Activated naive CD4-positive, alpha-beta T cell treated with anti-CD3 and anti-CD28 coated beads, Interleukin-2, amount 50 U/mL, for 72 hours (primary cell): Measurements from ENCODE around the gene CGRRF1. TPM values are rescaled to one million over a fixed set of nuclear protein-coding genes. Genes with fewer than 3 reads are reported as not detected.

Source experiments
- ATAC-seq, 2 donors: fragments of 150-1000 bp; cut with Tn5 transposase; 2 replicates each; pipeline ENCODE4 v1.10.0; 2021; ENCODE audit warnings: mild to moderate bottlenecking in 2 of 2, moderate library complexity in 2 of 2
- DNase-seq, 2 donors: peaks; one replicate each; pipeline ENCODE4 v3.0.0; 2021 to 2022; ENCODE audit warnings: low spot score in 2 of 2
- H3K27ac Mint-ChIP-seq, 2 donors: one replicate each; pipeline ENCODE4 v1.8.0; 2022; ENCODE audit warnings: mild to moderate bottlenecking in 2 of 2, mixed read lengths in 2 of 2
- H3K36me3 Mint-ChIP-seq, 2 donors: one replicate each; pipeline ENCODE4 v1.8.0; 2022; ENCODE audit warnings: mixed read lengths in 2 of 2
- H3K9me3 Mint-ChIP-seq, 2 donors: one replicate each; pipeline ENCODE4 v1.8.0; 2022; ENCODE audit warnings: mixed read lengths in 2 of 2
- total RNA-seq, 2 donors: library from RNA; stranded (reverse); gene quantifications; one replicate each; pipeline ENCODE4 v1.2.3, GENCODE V29; 2022

Gene CGRRF1
- total RNA-seq, 2 donors from 2014 or later = 8.4 to 17.7 TPM

DNA sequence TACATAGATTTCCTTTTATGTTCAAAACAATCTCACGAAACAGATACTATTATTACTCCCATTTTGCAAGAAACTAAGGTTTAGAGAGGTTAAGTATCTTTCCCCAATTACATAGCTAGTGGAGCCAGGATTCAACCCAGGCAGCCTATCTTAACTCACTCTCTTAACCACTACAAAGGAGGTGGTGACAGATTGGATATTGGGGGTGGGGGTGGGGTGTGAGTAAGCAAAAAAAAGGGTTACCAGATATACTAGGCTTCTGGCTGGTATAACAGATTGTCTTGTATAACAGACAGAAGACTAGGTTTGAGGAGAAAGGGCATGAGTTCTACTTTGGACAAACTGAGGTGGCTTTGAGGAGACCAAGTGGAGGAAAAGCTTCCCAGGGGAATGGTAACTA, 23.0 kb upstream of the CGRRF1 start:
- Mint-ChIP-seq H3K9me3 (no peaks in the 10 kb centered on the region), H3K27ac (peak overlapping the region; percentile 90 to 96), H3K36me3 (peaks cover 22 to 24% of the 10 kb centered on the region in 2 donors)
- ATAC-seq = no peak
- no peak for DNase-seq

DNA sequence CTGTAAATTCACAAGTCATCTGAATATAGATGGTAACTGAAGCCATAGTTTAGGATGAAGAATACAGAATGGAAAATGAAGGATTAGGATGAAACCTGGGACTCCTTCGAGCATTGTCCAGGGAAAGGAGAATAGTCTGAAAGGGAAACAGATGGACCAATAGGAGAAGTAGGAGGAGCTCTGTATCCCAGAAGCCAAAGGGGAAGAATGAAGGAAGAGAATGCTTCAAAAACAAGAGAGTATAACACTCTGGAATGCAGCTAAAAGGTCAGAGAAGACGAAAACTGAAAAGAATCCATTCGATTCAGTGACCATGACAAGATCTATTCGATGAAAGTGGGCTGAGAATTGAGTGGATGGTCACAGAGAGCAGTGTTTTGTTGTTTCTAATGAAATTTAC, 21.9 kb upstream of the CGRRF1 start:
- Mint-ChIP-seq H3K36me3 (peaks cover 20 to 23% of the 10 kb centered on the region in 2 donors), H3K27ac (peak overlapping the region; percentile 96 to 97), H3K9me3 (no peaks in the 10 kb centered on the region)
- DNase-seq = no peak
- ATAC-seq = no peak

DNA sequence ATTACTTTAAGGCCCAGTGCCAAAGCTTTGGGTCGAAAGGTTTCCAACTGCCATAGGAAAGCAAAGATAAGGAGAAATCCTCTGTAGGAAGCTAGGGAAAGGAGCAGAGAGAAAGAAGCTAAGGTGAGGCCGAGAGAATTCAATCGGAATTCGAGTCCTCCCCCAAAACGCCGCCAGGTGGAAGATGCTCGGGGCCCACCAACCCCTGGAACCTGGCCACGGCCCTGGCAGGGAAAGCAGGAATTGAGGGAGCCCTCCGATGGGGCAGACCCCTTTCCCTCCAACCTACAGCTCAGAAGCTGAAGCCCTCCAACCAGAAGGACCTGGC, 21.4 kb upstream of the CGRRF1 start:
- Mint-ChIP-seq H3K9me3 (no peaks in the 10 kb centered on the region), H3K36me3 (peaks cover 16 to 19% of the 10 kb centered on the region in 2 donors), H3K27ac (peak overlapping the region; percentile 96 to 97)
- ATAC-seq (no peak), DNase-seq (no peak)

DNA sequence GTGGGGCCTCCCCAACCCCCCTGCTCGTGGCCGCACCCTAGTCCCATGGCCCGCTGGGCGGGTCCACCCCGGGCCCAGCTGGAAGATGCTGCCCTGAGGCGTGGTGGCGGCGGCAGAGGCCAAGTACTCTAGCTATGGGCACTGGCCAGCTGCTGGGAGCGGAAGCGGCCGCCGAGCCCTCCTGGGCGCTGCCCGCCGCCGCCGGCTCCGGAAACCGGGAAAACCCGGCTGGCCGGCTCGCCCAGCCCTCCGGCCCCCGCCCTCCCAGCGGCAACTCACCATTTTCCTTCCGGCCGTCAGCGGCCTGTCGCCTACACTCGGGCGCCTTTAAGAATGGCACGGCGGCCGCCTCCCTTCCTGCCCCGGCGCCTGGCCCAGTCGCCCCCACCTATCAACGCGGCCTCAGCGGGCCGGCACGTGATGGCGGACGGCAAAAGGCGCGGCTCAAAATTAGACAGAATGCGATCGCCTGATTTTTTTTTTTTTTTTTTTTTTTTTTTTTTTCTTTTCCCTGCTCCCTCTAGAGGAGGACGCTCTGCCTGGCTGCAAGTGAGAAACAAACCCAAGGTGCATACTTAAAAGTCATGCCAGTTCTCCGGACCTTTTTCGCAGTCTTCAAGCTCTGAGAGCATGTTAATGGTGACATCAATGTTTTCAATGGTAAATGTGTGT, 20.9 kb upstream of the CGRRF1 start, which contains the start of gene GMFB:
Gene GMFB (minus strand): TSS at position 335 of the 672 bp plus-strand sequence. CDS start 53 bp downstream, at position 282.
- peak; percentile 95 to 96 for ATAC-seq
- no peaks in the 10 kb centered on the region for H3K9me3 Mint-ChIP-seq

DNA sequence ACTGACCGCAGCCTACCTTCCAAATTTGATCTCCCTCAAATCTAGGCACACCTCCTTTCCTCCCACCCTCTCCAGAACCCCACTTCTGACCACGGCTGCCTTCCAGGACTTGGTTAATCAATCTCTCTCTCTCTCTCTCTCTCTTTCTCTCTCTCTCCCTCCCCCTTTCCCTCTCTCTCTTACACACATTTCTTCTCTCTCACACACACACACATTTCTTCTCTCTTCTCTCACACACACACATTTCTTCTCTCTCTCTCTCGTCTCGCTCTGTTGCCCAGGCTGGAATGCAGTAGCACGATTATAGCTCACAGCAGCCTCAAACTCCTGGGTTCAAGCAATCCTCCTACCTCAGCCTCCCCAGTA, 20.4 kb upstream of the CGRRF1 start:
- Mint-ChIP-seq H3K9me3 (no peaks in the 10 kb centered on the region), H3K27ac (peak overlapping the region; percentile 95 to 96), H3K36me3 (peaks cover 16 to 19% of the 10 kb centered on the region in 2 donors)
- no peak for DNase-seq
- ATAC-seq = no peak

More for the DNA sequence above, 20.9 kb upstream of the CGRRF1 start, which contains the start of gene GMFB:
- H3K27ac Mint-ChIP-seq = peak within 1 kb of the TSS; percentile 96 to 97
- peak; percentile 83 to 91 for DNase-seq
- H3K36me3 Mint-ChIP-seq = peaks cover 16 to 19% of the 10 kb centered on the region in 2 donors

DNA sequence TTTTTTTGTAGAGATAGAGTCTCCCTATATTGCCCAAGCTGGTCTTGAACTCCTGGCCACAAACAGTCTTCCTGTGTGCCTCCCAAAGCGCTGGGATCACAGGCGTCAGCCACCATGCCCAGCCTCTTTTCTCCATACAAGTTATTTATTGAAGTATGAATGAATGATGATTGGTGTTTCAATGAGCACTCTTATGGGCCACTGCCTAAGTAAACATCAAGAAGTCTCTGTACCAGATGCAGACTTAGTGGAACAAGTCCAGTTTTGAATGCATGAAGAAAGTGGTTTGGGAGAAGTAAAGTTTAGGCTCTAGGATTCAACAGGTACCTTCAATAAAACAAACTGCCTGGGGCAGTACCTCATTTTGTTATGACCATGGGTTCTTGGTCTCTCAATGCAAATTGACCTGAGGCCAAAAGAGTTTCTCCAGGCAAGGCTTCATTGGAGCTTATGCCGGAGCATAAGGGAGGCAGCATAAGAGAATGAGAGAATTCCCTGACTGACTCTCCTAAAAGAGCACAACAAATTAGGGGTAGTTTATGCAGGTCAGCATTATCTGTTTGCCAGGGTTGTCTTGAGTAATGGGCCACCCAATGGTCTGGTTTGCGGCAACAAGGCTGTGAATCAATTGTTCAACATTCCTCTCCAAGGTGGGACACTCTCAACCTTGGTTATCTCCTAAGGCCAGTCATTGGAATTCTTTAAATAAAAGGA, 19.8 kb upstream of the CGRRF1 start:
- DNase-seq (no peak), ATAC-seq (no peak)
- peak overlapping the region; percentile 95 to 96 for H3K27ac Mint-ChIP-seq
- H3K9me3 Mint-ChIP-seq = no peaks in the 10 kb centered on the region
- H3K36me3 Mint-ChIP-seq = peaks cover 16 to 19% of the 10 kb centered on the region in 2 donors

DNA sequence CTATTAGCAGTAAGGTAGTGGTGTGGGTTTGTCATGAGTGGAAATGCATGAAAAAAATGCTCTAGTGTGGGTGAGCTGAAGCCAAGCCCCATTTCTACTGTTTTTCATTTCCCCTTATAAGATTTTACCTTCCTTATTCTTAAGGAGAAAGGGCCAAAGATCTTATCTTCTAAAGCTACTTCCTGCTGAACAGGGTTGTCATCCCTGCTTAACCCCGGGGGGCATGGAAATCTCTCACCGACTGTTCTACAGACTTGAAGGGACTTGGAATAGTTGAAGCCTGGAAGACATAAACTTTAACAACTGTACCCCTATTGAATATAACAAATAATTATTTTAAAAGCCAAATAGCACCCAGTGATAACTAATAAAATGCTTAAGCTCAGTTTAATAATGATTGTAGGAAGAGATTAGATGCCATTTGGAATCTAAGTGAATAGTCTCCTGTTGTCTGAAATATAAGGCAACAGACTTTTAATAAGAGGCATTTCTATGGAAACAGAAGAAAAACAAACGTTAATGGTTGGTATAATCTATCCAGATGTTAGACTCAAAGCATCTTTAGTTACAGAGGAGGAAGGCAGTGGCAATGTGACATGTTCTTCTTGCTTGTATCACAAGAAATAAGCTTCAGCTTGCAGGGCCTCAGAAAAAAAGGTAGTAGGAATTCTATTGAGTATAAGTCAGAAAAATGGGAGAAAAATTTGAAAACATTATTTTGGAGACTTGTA, 19.1 kb upstream of the CGRRF1 start:
- H3K27ac Mint-ChIP-seq = peak overlapping the region in 1 of 2 donors; percentile 96
- H3K9me3 Mint-ChIP-seq = no peaks in the 10 kb centered on the region
- ATAC-seq (no peak), DNase-seq (no peak)
- peaks cover 16 to 19% of the 10 kb centered on the region in 2 donors for H3K36me3 Mint-ChIP-seq

DNA sequence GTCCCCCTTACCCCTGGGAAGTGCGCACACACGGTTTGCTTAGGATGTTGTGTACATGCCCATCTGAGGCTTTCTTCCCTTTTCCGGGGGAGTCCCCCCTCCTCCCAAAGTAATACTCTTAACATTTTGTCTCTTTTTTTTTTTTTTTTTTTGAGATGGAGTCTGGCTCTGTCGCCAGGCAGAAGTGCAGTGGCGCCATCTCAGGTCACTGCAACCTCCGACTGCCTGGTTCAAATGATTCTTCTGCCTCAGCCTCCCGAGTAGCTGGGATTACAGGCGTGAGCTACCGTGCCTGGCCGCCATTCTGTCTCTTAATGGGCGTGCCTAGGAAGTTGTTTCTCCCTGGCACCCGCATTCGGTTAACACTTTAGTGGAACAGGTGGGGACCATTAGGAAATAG, 16.4 kb upstream of the CGRRF1 start:
- DNase-seq (no peak), ATAC-seq (no peak)
- no peaks in the 10 kb centered on the region for H3K9me3 Mint-ChIP-seq
- no peak overlapping the region for H3K27ac Mint-ChIP-seq
- peaks cover under 1 to 10% of the 10 kb centered on the region in 2 donors for H3K36me3 Mint-ChIP-seq

DNA sequence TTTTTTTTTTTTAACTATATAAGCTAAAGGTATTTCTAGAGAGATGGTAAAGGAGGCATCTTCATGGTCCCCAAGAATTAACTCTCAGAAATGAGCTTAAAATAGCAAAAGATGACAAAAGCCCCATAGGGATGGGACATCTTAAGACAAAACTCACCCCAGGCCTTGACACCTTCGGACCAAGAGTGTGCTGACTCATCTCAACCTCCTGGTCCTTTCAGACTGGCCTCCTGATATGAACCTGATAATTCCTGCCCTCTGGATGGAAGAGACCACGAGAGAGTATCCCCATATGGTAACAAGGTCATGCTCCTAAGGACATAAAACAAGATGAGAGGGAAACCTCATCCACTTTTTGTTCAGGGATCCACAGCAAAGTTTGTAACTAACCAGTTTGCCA, 12.5 kb upstream of the CGRRF1 start:
- Mint-ChIP-seq H3K27ac (no peak overlapping the region), H3K36me3 (no peaks in the 10 kb centered on the region), H3K9me3 (no peaks in the 10 kb centered on the region)
- no peak for DNase-seq
- no peak for ATAC-seq

DNA sequence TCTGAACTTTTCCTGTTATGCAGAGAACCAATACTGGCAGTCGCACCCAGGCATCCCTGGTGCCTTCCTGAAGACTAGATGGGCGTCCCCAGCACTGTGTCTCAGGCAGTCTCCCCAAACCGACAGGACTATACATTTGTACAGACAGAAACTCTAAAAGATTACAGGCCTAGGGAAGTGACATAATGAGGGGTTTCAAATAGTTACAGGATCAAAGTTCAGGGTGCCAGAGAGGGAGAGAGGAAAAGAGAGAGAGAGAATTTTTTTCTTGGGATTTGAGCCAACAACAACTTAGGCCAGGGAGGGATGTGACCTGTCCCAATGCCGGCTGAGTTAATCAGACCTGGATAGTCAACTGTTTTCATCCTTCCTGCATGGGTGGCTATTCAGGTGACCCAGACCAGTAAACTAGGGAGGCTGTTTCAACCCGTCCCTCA, 11.6 kb upstream of the CGRRF1 start:
- no peak for ATAC-seq
- no peaks in the 10 kb centered on the region for H3K9me3 Mint-ChIP-seq
- H3K36me3 Mint-ChIP-seq = no peaks in the 10 kb centered on the region
- no peak overlapping the region for H3K27ac Mint-ChIP-seq
- DNase-seq = no peak

DNA sequence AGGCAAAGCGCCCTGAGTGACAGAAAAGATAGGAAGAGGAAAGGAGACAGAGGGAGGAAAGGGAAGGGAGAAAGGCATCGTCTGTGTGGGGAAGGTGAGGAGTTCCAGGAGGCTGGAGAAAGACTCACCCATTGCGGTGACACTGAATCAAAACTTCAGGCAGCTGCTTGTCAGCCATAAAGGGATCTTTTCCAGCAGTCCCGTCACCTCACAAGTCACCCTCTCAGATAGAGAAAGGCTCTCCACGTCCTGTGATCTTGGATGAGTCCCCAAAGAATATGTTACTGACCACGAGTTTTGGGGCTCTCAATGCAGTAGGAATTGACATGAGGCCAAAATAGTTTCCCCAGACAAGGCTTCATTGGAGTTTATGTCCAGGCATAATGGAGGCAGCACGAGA, 11.1 kb upstream of the CGRRF1 start:
- Mint-ChIP-seq H3K36me3 (no peaks in the 10 kb centered on the region), H3K9me3 (no peaks in the 10 kb centered on the region), H3K27ac (no peak overlapping the region)
- ATAC-seq (no peak), DNase-seq (no peak)

DNA sequence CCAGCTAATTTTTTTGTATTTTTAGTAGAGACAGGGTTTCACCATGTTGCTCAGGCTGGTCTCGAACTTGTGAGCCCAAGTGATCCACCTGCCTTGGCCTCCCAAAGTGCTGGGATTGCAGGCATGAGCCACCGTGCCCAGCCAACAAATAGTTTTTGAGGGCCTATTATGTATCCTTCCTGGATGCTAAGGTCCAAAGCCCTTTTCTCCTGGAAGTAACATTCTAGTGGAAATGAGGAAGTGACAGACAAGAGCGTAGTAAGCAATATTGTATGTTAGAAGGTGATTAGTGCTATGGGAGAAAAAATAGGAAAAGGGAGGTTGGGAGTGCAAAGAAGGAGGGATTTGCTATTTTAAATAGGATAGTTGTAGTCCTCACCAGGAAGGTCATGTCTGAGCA, 9.0 kb upstream of the CGRRF1 start:
- Mint-ChIP-seq H3K27ac (no peak overlapping the region), H3K36me3 (no peaks in the 10 kb centered on the region), H3K9me3 (no peaks in the 10 kb centered on the region)
- DNase-seq = no peak
- ATAC-seq = no peak

DNA sequence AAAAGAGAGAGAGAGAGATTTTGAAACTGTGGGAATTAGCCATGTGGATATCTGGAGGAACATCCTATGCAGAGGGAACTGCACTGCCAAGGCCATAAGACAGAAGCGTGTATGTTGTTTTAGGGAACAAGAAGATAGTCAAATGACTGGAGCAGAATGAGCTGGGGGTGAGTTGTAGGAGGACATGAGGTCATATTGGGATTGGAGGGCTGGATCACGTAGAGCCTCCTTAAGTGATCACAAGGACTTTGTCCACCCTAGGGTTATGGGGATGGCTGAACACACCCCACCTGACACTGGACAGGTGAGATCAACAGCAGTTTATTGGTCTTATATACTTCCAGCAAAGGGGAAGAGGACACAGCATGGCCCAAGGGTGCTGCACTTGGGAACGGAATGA, 8.2 kb upstream of the CGRRF1 start:
- no peak for ATAC-seq
- DNase-seq = no peak
- no peak overlapping the region for H3K27ac Mint-ChIP-seq
- no peaks in the 10 kb centered on the region for H3K9me3 Mint-ChIP-seq
- no peaks in the 10 kb centered on the region for H3K36me3 Mint-ChIP-seq

DNA sequence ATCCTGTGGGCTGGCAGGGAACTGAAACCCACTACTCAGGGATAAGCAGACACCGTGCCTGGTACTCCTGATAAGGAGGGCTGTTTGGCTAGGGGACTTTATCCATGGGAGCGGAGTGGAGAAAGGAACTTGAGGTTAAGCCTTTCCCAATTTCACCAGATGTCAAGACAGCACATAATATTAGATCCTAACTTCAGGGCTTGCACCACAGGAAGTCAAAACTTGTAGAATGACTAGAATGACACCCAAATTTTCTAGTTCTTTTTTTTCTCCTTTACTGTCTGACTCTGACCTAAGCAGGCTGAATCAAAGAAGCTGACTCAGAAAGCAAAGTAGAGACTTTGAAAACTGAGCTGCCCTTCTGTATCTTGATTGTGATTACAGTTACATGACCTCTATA, 7.1 kb upstream of the CGRRF1 start:
- peak; percentile 39 to 69 for ATAC-seq

DNA sequence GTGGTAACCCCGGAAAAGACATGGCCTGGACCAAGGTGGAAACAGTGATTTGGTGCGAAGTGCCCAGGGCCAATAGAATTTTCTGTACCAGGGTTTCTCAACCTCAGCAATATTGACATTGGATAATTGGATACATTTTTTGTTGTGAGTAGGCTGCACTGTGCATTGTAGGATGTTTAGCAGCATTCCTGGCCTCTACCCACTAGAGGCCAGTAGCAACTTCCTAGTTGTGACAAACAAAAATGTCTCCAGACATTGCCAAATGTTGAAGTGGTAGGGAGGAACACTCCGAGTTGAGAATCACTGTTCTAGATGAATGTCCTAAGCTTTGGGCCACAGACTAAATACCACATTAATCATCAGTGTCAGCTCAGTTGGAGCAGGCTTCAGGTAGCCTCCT, 6.2 kb upstream of the CGRRF1 start:
- ATAC-seq (no peak), DNase-seq (no peak)
- no peaks in the 10 kb centered on the region for H3K36me3 Mint-ChIP-seq
- H3K27ac Mint-ChIP-seq = no peak overlapping the region
- H3K9me3 Mint-ChIP-seq = no peaks in the 10 kb centered on the region

More for the DNA sequence above, 7.1 kb upstream of the CGRRF1 start:
- H3K36me3 Mint-ChIP-seq = no peaks in the 10 kb centered on the region
- no peaks in the 10 kb centered on the region for H3K9me3 Mint-ChIP-seq
- DNase-seq = no peak
- no peak overlapping the region for H3K27ac Mint-ChIP-seq

DNA sequence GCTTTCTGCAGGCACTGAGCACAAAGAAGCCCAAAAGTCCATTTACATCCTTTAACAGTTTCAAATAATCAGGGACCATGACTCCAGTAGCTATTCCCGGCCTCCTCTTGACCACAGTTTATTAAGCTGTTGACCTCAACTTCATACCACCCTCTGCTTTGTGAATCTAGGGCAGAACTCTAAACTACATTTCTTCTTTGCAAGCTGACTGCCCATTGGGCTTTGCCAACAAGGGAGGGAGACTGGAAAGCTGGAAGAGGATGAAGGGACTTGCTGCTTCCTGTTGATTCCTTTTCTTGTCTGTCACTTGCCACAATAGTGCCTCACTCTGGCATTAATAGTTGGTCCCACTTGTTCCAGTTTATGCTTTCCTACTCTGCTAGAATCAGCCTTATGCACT, 2.7 kb downstream of the CGRRF1 start:
- Mint-ChIP-seq H3K36me3 (peaks cover 18 to 20% of the 10 kb centered on the region in 2 donors), H3K9me3 (peaks cover 4 to 7% of the 10 kb centered on the region in 2 donors), H3K27ac (peak overlapping the region in 1 of 2 donors; percentile 33)
- DNase-seq = no peak
- ATAC-seq = no peak

DNA sequence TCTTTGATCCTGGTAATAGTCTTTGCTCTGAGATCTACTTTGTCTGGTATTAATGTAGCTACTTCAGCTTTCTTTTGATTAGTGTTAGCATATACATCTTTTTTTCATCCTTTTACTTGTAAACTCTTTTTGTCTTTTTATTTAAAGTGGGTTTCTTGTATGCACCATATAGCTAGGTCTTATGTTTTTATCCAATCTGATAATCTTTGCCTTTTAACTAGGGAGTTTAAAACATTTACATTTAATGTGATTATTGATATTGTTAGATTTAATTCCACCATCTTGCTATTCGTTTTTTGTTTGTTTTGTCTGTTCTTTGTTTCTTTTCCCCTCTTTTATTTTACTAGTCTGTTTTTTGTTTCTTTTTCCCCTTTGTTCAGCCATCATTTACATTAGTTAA, 6.0 kb downstream of the CGRRF1 start:
- Mint-ChIP-seq H3K9me3 (peaks cover 4 to 7% of the 10 kb centered on the region in 2 donors), H3K36me3 (peaks cover 9 to 20% of the 10 kb centered on the region in 2 donors), H3K27ac (no peak overlapping the region)
- no peak for DNase-seq
- ATAC-seq = no peak
